HG03196 (cell line): ENCODE measurements around the gene LCN2.

Experiments
- ATAC-seq: cut with Tn5 transposase; IDR thresholded peaks from one replicate; pipeline ENCODE4 v1.9.1; 2021; ENCODE audit not compliant: unreplicated experiment

Gene LCN2

DNA sequence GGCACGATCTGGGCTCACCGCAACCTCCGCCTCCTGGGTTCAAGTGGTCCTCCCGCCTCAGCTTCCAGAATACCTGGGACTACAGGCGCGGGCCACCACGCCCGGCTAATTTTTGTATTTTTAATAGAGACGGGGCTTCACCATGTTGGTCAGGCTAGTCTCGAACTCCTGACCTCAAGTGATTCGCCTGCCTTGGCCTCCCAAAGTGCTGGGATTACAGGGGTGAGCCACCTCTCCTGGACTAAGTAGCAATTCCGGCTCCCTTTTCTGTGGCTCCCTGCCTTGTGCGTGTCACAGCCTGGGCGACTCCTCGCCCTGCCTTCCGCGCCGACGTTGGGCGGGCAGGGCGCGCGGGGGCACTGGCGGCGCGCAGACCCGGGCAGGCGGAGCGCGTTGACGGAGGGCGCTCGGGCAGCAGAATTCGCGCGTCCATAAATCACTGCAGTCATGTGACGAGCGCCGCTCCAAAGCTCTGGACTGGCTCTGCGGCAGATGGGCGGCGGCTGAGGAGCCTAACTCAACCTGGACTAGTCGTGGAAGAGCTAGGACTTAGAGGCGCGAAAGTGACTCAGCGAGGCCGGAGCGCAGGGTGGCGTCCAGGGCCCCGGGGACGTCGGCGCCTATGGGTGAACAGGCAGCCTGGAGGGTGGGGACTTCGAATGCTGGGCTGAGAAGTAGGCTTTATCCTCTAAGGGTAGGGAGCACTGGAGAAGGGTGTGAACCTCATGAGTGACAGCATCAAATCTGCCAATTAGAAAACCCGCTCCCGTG, 43.5 kb downstream of the LCN2 start:
- no peak for ATAC-seq

DNA sequence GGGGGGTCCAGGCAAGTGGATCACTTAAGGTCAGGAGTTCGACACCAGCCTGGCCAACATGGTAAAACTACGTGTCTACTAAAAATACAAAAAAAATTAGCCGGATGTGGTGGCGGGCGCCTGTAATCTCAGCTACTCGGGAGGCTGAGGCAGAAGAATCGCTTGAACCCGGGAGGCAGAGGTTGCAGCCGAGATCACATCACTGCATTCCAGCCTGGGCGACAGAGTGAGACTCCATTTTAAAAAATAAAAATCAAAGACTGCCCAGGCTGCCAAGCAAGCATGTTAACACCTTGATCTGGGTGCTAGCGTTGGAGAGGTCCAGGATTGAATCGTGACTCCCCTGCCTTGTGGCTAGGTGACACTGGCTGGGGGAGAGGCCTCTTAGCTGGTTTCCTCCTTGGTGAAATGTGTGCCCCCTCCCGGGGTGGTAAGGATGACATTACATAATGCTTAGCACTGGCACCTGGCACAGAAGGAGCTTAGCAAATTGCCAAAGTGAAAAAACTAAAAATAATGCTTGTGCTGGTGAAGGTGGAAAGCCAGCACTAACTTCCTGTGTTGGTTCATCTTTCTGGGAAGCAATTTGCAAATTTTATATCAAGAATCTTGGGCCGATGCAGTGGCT, 44.3 kb downstream of the LCN2 start:
- no peak for ATAC-seq

GRCh38 chr9:128201441-128202369, 52.5 kb downstream of the LCN2 start:
- ATAC-seq, result no peak

GRCh38 chr9:128202648-128203023, 53.4 kb downstream of the LCN2 start:
- no peak for ATAC-seq
